Fibroblast of mammary gland (primary cell): ENCODE measurements around the gene ERGIC3.

ENCODE experiments used
- DNase-seq: peaks from one replicate; pipeline ENCODE4 v3.0.0-alpha.2; 2010; ENCODE audit warnings: low read depth
- H3K4me3 ChIP-seq: 2 replicates; pipeline ENCODE4 v1.5.1; 2011; ENCODE audit warnings: low read depth, mild to moderate bottlenecking, low read length, moderate library complexity; ENCODE audit not compliant: control insufficient read depth
- TF ChIP-seq, protein P1 (sequence below): conservative IDR thresholded peaks from 2 replicates; pipeline ENCODE4 v1.5.1; 2011; ENCODE audit warnings: low read depth, low read length, inconsistent platforms; ENCODE audit not compliant: control insufficient read depth, insufficient read depth

The ERGIC3 gene

DNA sequence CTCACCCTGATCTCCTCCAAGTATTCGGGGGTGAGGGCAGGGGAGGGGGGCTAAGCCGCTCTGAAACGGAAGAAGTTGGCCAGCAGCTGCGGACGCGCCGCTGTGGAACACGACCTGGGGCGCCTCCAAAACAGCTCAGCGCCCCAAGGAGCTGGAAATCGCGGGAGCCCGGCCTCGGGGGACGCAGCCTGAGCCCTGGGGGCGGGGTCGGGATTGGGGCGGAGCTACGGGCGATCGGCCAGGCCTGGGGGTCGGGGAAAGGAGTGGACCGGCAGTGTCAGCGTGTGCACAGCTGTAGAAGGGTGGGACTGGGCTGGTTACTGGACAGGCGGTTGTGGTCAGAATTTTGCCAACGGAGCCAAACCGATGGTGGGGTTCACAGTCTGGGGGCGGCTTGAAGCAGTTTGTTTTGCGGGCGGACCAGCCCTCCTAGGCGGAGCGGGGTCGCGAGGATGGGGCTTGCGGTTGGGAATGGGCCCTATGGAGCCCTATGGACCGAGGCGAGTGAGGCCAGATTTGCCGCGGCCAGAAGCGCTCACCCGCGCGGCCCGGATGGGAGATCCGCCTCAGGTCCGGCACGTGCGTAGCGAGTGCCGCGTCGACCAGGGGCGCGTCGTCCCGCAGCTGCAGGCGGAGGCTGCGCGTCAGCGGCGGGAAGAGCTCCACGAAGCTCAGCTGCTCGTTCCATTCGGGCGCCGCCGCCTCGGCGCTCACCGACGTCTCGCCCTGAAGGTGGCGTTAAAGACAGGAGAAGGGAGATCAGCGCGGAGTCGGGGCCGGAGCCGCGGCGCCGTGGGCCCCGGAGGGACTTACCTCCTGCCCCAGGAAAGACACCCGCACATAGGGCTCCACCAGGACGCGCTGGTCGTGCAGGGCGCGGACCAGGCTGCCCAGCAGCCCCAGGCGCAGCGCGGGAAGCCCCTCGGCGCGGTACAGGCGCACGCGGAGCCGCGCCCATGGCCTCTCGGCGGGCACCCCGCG is 59.4 kb downstream of the ERGIC3 start:
- TF ChIP-seq, protein P1, sequence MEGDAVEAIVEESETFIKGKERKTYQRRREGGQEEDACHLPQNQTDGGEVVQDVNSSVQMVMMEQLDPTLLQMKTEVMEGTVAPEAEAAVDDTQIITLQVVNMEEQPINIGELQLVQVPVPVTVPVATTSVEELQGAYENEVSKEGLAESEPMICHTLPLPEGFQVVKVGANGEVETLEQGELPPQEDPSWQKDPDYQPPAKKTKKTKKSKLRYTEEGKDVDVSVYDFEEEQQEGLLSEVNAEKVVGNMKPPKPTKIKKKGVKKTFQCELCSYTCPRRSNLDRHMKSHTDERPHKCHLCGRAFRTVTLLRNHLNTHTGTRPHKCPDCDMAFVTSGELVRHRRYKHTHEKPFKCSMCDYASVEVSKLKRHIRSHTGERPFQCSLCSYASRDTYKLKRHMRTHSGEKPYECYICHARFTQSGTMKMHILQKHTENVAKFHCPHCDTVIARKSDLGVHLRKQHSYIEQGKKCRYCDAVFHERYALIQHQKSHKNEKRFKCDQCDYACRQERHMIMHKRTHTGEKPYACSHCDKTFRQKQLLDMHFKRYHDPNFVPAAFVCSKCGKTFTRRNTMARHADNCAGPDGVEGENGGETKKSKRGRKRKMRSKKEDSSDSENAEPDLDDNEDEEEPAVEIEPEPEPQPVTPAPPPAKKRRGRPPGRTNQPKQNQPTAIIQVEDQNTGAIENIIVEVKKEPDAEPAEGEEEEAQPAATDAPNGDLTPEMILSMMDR, result peak; percentile 24
- peak overlapping the region; percentile 15 for H3K4me3 ChIP-seq
- DNase-seq, result peak; percentile 72

DNA sequence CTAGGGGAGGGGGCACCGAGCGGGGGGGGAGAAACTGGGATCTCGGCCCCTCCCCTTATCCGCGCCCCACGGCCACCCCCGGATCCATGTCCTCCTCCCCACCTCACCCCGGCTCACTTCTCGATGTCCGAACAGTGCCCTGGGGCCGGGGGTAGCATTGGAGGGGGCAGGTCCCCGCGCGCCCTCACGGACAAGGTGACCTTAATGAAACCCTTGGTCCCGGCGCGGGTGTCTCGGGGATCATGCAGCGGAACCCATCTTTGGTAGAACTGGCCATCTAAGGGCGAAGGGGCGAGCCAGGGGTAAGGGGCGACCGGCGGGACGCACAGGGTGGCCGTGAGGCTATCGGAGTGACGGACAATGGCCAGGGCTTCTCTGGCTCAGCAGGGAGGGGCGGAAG is 60.1 kb downstream of the ERGIC3 start:
- no peak for DNase-seq
- H3K4me3 ChIP-seq, result no peak overlapping the region
- TF ChIP-seq, protein P1, result no peak

DNA sequence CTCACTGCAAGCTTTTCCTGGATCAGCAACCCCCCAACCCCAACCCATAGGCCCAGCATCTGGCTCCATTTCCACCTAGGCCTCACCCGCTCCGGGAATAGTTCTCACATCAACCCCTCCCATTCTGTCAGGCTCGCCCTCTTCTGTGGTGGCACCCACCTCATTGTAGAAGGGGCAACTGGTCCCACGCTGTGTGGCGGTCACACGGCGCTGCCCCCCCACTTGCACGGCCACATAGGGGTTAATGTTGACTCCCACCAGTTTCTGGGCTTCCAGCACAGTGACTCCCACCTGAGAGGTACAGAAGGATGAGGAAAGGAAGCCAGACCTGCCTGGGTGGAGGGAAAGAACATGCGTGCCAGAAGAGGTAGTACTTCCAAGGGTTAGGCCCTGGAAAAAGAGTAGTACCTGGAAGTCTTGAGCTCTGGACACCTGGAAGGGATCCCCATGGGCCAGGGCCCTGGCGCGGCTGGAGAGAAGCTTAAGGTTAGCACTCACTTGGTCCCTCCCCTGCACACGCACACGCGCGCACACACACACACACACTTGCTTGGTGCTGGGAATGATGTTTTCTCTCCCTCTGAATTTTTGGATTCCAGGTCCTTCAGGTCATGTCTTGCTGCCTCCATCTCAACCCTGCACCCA is 61.1 kb downstream of the ERGIC3 start:
- H3K4me3 ChIP-seq, result no peak overlapping the region
- TF ChIP-seq, protein P1, result no peak
- DNase-seq, result no peak

DNA sequence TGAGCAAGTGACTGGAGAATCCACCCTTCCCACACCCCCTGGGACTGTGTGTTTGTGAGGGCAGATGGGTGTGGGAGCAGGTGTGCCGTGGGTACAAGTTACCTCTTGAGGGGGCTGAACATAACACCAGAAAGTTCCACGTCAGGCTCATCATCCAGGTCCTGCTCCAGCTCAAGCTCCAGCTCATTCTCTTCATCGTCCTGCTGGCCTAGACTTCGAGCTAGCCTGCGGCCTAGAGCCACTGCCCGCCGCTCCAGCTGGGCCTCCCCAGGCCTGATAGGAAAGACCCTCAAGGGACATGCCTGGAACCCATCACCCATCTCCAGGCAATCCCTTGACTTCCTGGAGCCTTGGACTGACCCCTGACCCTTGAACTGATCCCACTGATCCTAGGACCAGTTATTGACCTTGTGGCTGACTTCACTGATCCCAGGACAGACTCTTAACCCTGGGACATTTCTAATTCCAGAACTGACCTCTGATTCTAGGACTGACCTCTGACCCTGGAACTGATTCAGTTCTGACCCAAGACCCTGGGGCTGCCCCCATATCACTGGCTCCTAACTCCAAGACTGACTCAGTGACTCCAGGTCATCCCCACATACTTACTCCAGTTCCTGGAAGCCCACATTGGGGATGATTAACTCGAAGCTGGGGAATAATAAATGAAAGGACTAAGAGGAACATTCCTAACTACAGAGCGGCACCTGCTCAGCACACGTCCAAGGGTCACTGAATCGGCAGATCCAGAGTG is 62.0 kb downstream of the ERGIC3 start:
- no peak for DNase-seq
- TF ChIP-seq, protein P1, result no peak
- no peak overlapping the region for H3K4me3 ChIP-seq

DNA sequence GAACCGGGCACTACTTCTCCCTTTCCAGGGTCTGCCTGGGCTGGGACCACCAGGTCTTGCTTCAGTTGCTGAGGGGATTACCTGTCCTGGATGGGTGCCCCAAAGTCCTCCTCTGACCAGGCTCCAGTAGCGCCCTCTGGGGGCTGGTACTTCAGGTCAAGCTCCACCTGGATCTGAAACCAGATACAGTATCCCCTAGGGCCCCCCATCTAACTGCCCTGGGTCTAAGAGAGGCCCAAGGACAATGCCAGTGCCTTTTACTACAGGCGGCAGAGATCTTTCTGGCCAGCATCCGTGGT is 62.5 kb downstream of the ERGIC3 start:
- no peak for DNase-seq
- TF ChIP-seq, protein P1, result peak; percentile 27

DNA sequence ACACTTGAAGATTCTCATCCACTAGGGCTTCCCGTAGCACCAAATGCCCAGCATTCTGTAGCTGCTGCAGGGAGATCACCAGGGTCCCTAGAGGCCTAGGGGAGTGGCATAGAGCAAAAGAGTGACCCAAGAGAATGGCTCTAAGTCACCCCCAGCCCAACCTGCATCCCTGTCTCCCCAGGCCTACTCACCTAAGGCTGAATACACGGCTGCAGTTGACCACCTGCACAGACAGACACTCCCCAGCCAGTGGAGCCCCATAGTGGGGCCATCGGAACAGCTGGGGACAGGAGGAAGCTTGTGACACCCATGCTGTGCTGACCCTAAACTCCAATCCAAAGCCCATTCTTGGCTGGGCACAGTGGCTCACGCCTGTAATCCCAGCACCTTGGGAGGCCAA is 64.2 kb downstream of the ERGIC3 start:
- H3K4me3 ChIP-seq, result no peak overlapping the region
- DNase-seq, result no peak
- TF ChIP-seq, protein P1, result no peak

More for the DNA sequence above, 62.5 kb downstream of the ERGIC3 start:
- H3K4me3 ChIP-seq, result no peak overlapping the region
